Activated naive CD4-positive, alpha-beta T cell treated with anti-CD3 and anti-CD28 coated beads, Interleukin-2, amount 10 ng/mL, durations not matched to agents 7 days and 5 days (primary cell): ENCODE results near the gene CABP4.

Experiments
- CTCF ChIA-PET: fragments of 350-600 bp; sonication (Branson Sonifier 250); formaldehyde crosslinking; loops from one replicate; lab custom pipeline; 2021; ENCODE audit warnings: antibody characterized with exemption; lab: Charles Lee
- DNase-seq: peaks from one replicate; pipeline ENCODE4 v3.0.0-alpha.2; 2020
- H3K27ac Mint-ChIP-seq: one replicate; pipeline ENCODE4 v1.8.0; 2021; ENCODE audit warnings: mild to moderate bottlenecking, moderate library complexity, mixed read lengths
- H3K27me3 Mint-ChIP-seq: one replicate; pipeline ENCODE4 v1.8.0; 2021; ENCODE audit warnings: mild to moderate bottlenecking, mixed read lengths
- H3K36me3 Mint-ChIP-seq: one replicate; pipeline ENCODE4 v1.8.0; 2021; ENCODE audit warnings: mixed read lengths
- H3K4me1 Mint-ChIP-seq: one replicate; pipeline ENCODE4 v1.8.0; 2021; ENCODE audit warnings: mixed read lengths
- H3K4me3 Mint-ChIP-seq: one replicate; pipeline ENCODE4 v1.8.0; 2021; ENCODE audit warnings: mild to moderate bottlenecking, moderate library complexity, mixed read lengths
- H3K9me3 Mint-ChIP-seq: one replicate; pipeline ENCODE4 v1.8.0; 2021; ENCODE audit warnings: mixed read lengths

CABP4 gene

DNA sequence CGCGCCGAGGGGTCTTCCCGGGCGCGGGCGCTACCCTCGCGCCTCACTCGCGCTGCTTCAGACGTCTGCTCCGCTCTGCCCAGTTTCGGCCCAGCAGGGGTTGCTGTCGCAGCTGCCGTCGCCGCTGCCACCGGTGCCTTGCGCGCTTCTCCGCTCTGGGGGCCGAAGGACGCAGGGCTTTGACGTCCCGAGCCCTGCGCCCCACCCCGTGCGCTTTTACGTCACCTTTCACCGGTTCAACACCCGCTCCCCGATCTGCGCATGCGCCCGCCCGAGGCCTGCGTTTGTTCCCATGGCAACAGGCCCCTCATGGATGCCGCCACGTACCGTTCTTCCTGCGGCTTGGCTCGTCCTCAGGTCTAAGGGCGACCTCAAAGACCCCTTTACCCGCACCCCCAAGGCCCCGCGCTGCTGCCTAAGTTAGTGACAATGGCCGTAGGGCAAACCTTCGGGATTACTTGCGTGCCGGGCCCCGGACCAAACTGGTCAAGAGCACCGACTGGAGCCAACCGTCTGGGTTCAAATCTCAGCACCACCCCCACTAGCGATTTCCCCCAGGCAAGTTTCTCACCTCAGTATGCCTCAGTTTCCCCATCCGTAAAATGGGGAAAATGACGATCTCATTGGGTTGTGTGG is 53.5 kb downstream of the CABP4 start:
- no peaks in the 10 kb centered on the region for H3K9me3 Mint-ChIP-seq
- H3K36me3 Mint-ChIP-seq = peaks cover 10% of the 10 kb centered on the region
- H3K4me1 Mint-ChIP-seq = peaks cover 38% of the 10 kb centered on the region
- H3K27ac Mint-ChIP-seq = peak overlapping the region; percentile 94
- H3K4me3 Mint-ChIP-seq = peak overlapping the region; percentile 84
- peak; percentile 99 for DNase-seq
- H3K27me3 Mint-ChIP-seq = peaks cover 37% of the 10 kb centered on the region
- CTCF ChIA-PET = interaction anchor here (1.0 to 1.2 kb wide), 2 partner anchors 17 to 107 kb away, joined by 3 to 5 read pairs; partner anchors contain the start of gene PPP1CA

DNA sequence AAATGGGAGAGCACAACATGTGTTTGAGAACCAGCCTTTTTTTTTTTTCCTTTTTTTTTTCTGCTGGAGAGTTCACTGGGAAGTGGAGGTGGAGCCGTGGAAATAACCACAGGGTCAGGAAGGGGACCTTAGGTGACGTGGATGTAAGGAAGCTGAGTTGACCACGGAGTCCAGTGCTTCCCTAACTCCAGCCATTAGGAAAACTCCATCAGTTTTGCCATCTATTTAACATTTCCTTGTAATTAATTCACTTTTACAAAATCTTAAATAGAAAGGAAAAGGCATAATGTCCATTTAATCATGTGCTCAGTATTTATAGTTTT is 54.8 kb downstream of the CABP4 start:
- no peaks in the 10 kb centered on the region for H3K9me3 Mint-ChIP-seq
- CTCF ChIA-PET = no interaction called here
- peaks cover 49% of the 10 kb centered on the region for H3K27me3 Mint-ChIP-seq
- H3K27ac Mint-ChIP-seq = peak overlapping the region; percentile 79
- H3K4me1 Mint-ChIP-seq = peaks cover 33% of the 10 kb centered on the region
- H3K36me3 Mint-ChIP-seq = peaks cover 9% of the 10 kb centered on the region
- no peak for DNase-seq
- H3K4me3 Mint-ChIP-seq = peak overlapping the region; percentile 84
